ENCODE measurements around the gene ZNF618.
"Not testable (repeated sequence)": the region's sequence is repeated elsewhere in the genome, so short reads cannot be mapped to it uniquely, and the experiment has no call there.

Gene ZNF618

DNA sequence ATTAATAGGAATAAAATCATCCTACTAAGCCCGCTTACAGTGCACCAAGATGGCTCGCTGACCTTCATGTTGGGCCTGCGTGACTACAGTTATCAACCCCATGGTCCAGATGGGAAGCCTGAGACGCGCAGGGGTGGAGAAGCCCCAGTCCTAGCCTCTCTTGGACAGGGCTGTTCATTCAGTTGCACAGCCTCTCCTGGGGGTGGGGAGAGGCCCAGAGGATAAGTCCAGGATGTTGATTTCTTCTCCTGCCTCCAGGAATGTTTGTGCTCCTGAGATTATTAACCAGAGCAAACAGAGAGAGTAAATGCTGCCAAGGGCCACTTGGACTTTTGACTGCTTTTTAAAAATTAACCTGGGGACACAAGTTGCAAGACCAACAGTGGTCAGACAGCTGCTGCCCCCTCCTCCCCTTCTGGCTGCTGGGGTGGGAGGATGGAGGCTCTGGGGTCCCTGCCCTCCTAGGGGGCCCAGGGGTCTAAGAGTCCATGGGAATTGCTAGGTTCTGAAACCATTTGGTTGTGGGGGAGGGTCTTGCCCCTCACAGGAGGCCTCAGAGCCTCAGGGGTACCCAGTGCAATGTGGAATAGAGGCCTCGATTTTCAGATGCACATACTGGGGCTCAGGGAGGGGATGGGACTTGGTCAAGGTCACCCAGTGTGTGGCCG lies 204.8 kb downstream of the ZNF618 start:
- H3K9me3 Mint-ChIP-seq = no peaks in the 10 kb centered on the region
- H3K4me3 Mint-ChIP-seq = no peak overlapping the region
- H3K36me3 Mint-ChIP-seq (ENCODE audit: low read depth) = no peaks in the 10 kb centered on the region
- intact Hi-C loops (cut with micrococcal nuclease) = no loop called here
- no peak overlapping the region for H3K27ac Mint-ChIP-seq
- H3K27me3 Mint-ChIP-seq = peaks cover 5% of the 10 kb centered on the region
- no peaks in the 10 kb centered on the region for H3K4me1 Mint-ChIP-seq (ENCODE audit: low read depth)

DNA sequence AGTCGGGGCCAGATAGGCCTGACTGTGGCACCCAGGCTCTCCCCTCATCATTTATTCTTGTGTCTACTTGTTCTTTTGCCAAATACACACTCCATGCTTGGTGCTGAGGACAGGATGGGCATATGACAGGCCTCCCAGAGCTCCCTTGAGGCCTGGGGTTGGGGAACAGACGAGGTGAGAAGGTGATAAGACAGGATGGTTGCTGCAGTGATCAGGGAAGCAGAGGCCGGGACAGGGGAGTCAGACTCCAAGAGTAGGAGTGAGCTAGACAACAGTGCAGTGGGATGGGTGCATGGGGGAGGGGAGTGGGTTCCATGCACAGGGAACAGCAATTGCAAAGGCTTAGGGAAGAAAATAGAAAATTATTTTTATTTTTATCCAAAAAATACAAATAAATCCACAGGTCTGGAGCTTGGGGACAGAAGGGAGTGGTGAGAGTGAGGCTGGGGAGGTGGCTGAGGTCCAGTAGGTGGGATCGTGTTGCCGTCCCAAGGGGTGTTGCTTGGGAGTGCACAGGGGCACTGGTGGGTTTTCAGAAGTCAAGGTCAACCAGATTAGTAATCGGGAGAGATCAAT lies 205.4 kb downstream of the ZNF618 start:
- Mint-ChIP-seq H3K4me3 (no peak overlapping the region), H3K27ac (no peak overlapping the region)
- intact Hi-C loops (cut with micrococcal nuclease) = loop anchor here (1.0 kb wide), 1 partner anchor 210 kb away; no protein-coding TSS in a partner anchor

DNA sequence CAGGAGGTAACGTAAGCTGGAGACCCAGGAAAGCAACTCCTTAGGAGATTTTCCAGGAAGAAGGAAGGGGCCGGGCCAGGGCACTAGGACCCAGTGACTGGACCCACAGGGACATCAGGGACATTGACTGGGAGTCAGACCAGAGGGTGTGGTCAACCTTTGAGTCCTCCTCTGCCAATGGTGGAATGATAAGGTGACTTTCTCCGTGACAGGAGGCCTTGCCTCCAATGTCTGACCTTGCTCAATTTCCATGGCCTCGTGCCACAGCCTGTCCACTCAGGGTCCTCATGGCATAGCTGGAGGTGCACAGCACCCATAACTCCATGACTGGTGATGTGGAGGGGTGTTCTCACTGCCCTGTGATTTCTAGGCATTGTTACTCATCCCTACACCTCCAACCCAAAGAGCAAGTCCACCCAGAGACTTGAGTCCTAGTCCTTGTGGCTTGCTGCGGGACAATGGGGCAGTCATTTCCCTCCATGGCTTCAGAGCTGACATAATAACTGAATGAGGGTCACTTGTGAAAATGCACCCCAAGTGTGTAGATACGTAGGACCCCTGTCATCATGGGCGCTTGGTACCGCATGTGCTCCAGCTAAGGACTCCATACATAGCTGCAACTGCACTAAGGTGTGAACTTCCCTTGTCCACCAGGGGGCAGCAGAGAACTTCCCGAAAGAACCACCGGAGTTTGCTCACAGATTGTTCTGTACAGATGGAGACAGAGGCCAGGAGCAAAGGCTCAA lies 206.1 kb downstream of the ZNF618 start:
- no peaks in the 10 kb centered on the region for H3K36me3 Mint-ChIP-seq (ENCODE audit: low read depth)
- peaks cover 2% of the 10 kb centered on the region for H3K27me3 Mint-ChIP-seq
- H3K4me3 Mint-ChIP-seq = no peak overlapping the region
- no peaks in the 10 kb centered on the region for H3K4me1 Mint-ChIP-seq (ENCODE audit: low read depth)
- intact Hi-C loops (cut with micrococcal nuclease) = loop anchor here (1.0 kb wide), 1 partner anchor 209 kb away; no protein-coding TSS in a partner anchor
- no peak overlapping the region for H3K27ac Mint-ChIP-seq
- no peaks in the 10 kb centered on the region for H3K9me3 Mint-ChIP-seq

More for the DNA sequence above, 205.4 kb downstream of the ZNF618 start:
- no peaks in the 10 kb centered on the region for H3K4me1 Mint-ChIP-seq (ENCODE audit: low read depth)
- H3K27me3 Mint-ChIP-seq = peaks cover 4% of the 10 kb centered on the region
- H3K9me3 Mint-ChIP-seq = no peaks in the 10 kb centered on the region
- H3K36me3 Mint-ChIP-seq (ENCODE audit: low read depth) = no peaks in the 10 kb centered on the region

DNA sequence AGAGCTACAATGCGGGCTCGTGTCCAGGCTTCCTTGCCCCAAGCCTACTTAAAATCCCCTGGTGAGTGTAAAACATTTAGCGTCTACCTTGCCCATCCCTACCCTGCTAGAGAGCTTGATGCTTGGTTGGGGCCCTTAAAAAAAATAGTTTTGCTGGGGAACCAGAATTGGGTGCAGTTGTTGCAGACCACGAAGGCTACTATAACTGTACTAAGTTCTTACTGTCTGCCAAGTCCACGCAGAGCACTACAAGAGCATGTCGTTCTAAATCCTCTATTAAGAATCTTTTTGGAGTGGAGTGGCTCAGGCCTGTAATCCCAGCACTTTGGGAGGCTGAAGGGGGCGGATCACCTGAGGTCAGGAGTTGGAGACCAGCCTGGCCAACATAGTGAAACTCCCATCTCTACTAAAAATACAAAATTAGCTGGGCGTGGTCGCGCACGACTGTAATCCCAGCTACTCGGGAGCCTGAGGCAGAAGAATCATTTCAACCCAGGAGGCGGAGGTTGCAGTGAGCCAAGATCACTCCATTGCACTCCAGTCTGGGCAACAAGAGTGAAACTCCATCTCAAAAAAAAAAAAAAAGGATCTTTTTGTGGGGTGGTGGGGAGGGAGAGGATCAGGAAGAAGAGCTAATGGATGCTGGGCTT lies 206.8 kb downstream of the ZNF618 start:
- H3K27me3 Mint-ChIP-seq; H3K27ac Mint-ChIP-seq; H3K4me1 Mint-ChIP-seq (ENCODE audit: low read depth); H3K36me3 Mint-ChIP-seq (ENCODE audit: low read depth); H3K4me3 Mint-ChIP-seq; H3K9me3 Mint-ChIP-seq: not testable (repeated sequence)
- intact Hi-C loops (cut with micrococcal nuclease) = loop anchor here (1.0 kb wide), 1 partner anchor 208 kb away; no protein-coding TSS in a partner anchor

DNA sequence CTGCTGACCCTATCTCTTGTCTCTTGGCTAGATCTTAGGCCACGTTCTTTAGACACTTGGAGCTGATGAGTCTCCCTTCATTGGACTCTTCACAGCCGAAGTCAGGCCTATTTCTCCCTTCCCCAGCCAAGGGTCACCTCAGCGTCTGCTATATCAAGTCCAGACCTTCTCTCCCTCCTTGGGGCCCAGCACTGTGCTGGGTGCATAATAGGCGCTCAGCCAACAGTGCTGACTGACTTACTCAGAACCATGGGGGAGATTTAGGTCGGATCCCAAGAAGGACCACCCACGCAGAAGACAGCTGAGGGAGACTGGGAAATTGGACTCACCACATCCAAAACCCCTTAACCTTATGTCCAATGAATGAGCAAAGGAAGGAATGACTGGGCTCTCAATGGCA lies 207.6 kb downstream of the ZNF618 start:
- H3K4me3 Mint-ChIP-seq = no peak overlapping the region
- H3K36me3 Mint-ChIP-seq (ENCODE audit: low read depth) = no peaks in the 10 kb centered on the region
- intact Hi-C loops (cut with micrococcal nuclease) = no loop called here
- no peaks in the 10 kb centered on the region for H3K27me3 Mint-ChIP-seq
- H3K9me3 Mint-ChIP-seq = no peaks in the 10 kb centered on the region
- no peak overlapping the region for H3K27ac Mint-ChIP-seq
- no peaks in the 10 kb centered on the region for H3K4me1 Mint-ChIP-seq (ENCODE audit: low read depth)

DNA sequence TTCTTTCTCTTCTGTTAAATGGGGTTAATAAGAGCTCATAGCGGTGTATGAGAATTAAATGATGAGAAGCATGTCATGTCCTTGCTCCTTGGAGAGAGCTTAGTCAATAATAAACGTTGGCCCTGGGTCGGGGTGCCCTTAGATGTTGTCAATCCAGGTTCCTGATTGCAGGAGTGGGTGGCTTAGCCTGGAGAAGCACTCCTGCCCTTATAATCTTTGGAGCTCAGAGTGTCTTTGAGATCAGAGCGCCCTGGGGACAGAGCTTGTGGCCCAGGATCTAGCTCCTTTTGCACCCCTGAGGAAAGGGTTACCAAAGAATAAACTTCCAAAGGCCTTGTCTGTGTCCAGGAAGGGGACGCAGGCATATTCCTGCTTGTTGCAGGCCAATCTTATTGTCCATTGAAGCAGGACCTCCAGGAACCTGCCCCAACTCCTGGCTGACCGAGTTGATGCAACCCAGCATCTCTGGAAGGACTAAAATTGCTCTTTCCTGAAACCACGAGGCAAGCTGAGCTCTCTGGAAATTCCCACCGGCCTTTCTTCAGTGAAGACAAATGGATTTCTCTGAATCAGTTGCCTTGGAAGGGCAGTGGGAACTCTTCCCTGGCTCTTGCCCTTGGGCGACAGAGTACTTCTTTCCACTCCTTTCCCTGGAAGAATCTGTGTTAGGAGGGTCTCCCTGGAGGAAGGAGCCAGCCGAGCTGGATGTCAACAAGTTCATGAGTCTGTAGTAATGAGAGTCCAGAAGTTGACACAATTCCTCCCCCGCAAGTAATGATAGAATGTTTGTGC lies 208.4 kb downstream of the ZNF618 start:
- Mint-ChIP-seq H3K27ac (no peak overlapping the region), H3K27me3 (no peaks in the 10 kb centered on the region), H3K9me3 (no peaks in the 10 kb centered on the region), H3K4me3 (no peak overlapping the region), H3K4me1 (ENCODE audit: low read depth) (no peaks in the 10 kb centered on the region), H3K36me3 (ENCODE audit: low read depth) (no peaks in the 10 kb centered on the region)
- intact Hi-C loops (cut with micrococcal nuclease) = no loop called here

DNA sequence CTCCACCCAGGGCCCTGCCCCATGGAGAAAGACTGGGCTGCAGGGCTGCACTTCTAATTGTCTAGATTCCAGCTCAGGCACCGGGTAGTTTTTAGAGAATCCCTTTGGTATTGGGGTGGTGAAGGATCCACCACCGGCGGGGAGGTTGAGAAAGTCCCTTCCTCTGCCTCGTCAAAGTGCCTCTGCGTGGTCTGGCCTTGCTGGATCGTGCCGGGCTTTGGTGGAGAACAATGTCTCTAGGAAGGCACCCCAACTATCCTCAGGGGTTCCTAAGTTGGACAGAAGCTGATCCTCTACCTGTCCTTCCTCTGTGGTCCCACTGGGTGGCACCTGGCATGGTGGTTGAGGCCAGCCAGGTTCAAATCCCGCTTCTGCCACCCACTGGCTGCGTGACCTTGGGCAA lies 209.3 kb downstream of the ZNF618 start:
- H3K4me1 Mint-ChIP-seq (ENCODE audit: low read depth) = no peaks in the 10 kb centered on the region
- intact Hi-C loops (cut with micrococcal nuclease) = no loop called here
- H3K9me3 Mint-ChIP-seq = no peaks in the 10 kb centered on the region
- H3K4me3 Mint-ChIP-seq = no peak overlapping the region
- no peak overlapping the region for H3K27ac Mint-ChIP-seq
- H3K36me3 Mint-ChIP-seq (ENCODE audit: low read depth) = no peaks in the 10 kb centered on the region
- H3K27me3 Mint-ChIP-seq = no peaks in the 10 kb centered on the region

DNA sequence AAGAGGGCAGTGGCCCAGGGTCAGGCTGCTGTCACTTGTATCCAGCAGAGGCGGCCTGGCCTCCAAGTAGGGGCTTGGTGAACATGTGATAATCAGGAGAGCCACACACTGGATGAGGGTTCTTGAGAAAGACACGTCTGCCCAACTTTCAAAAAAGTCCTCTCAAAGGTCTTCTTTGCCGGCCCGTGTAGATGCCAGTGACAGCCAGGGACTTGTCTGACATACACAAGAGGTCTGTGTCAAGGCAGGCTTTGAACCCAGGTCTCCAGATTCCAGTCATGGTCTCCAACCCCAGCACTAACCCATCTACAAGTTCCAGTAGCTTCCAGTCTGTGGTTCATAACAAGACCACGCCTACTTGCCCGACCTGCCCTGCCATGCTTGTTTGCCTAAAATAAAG lies 209.9 kb downstream of the ZNF618 start:
- H3K36me3 Mint-ChIP-seq (ENCODE audit: low read depth) = no peaks in the 10 kb centered on the region
- intact Hi-C loops (cut with micrococcal nuclease) = no loop called here
- H3K4me3 Mint-ChIP-seq = no peak overlapping the region
- no peaks in the 10 kb centered on the region for H3K27me3 Mint-ChIP-seq
- H3K27ac Mint-ChIP-seq = no peak overlapping the region
- H3K4me1 Mint-ChIP-seq (ENCODE audit: low read depth) = no peaks in the 10 kb centered on the region
- H3K9me3 Mint-ChIP-seq = no peaks in the 10 kb centered on the region

DNA sequence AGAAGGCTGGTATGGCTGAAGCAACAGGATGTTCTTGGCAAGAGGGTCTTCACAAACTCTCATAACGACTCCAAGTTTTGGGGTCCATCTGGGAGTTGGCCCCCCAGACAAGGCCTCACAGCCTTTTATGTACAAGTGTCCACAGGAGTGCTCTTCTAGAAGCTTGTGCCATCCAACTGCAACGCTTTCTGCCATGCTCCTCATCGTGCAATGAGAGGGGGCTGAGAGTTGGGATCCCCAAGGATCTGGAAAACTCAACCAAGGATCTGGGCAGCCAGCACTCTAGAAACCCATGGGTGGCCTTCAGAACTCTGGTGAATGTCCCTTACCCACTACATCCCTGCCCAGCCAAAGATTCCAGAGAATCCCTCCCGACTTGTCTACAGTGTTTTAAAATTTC lies 210.5 kb downstream of the ZNF618 start:
- no peaks in the 10 kb centered on the region for H3K9me3 Mint-ChIP-seq
- H3K36me3 Mint-ChIP-seq (ENCODE audit: low read depth) = no peaks in the 10 kb centered on the region
- no peaks in the 10 kb centered on the region for H3K27me3 Mint-ChIP-seq
- H3K27ac Mint-ChIP-seq = no peak overlapping the region
- intact Hi-C loops (cut with micrococcal nuclease) = no loop called here
- H3K4me3 Mint-ChIP-seq = no peak overlapping the region
- no peaks in the 10 kb centered on the region for H3K4me1 Mint-ChIP-seq (ENCODE audit: low read depth)

DNA sequence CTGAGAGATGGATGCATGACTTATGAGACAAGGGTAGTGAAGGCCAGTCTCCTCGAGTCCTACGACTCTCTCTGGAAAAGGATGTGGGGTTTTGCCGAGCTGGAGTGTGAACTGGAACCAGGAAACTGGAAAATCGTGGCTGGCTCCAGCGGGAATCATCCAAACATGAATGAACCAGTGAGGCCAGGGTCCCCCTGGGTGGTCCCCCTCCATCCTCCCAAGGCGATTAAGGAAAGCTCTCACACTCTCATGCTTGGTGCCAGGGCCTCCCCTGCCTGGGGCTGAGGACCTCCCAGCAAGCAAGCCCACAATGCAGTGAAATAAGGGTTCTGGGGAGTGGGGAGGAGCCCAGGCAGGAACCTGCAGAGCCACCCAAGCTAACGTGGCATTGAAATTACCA lies 211.6 kb downstream of the ZNF618 start:
- no peaks in the 10 kb centered on the region for H3K9me3 Mint-ChIP-seq
- H3K4me1 Mint-ChIP-seq (ENCODE audit: low read depth) = no peaks in the 10 kb centered on the region
- H3K27ac Mint-ChIP-seq = no peak overlapping the region
- H3K36me3 Mint-ChIP-seq (ENCODE audit: low read depth) = no peaks in the 10 kb centered on the region
- intact Hi-C loops (cut with micrococcal nuclease) = no loop called here
- no peaks in the 10 kb centered on the region for H3K27me3 Mint-ChIP-seq
- no peak overlapping the region for H3K4me3 Mint-ChIP-seq

DNA sequence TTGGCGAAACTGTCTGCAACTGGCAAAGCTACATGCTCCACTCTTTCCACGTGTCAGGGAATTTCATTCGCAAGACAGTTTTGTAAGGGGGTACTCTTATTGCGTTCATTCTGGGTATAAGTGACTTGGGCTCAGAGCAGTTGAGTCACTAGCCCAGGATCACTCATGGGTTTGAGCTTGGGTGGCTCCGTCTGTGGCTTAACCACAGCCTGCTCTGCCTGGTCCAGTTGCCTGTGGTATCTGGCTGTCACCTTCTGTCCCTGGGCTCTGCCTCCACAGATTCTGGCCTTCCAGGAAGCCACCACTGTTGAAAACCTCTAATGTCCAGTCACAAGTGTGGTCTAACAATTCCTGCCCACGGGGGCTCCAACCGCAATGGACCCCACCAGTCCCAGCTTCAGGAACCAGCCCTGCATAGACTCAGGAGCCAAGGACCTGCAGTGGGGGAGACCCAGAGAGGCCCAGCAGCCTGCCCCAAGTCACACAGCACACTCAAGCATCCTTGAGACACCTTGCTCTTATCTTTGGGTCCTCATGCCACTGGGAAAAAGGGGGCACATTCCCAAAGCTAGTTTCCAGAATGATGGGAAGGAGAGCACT lies 212.6 kb downstream of the ZNF618 start:
- intact Hi-C loops (cut with micrococcal nuclease) = no loop called here

DNA sequence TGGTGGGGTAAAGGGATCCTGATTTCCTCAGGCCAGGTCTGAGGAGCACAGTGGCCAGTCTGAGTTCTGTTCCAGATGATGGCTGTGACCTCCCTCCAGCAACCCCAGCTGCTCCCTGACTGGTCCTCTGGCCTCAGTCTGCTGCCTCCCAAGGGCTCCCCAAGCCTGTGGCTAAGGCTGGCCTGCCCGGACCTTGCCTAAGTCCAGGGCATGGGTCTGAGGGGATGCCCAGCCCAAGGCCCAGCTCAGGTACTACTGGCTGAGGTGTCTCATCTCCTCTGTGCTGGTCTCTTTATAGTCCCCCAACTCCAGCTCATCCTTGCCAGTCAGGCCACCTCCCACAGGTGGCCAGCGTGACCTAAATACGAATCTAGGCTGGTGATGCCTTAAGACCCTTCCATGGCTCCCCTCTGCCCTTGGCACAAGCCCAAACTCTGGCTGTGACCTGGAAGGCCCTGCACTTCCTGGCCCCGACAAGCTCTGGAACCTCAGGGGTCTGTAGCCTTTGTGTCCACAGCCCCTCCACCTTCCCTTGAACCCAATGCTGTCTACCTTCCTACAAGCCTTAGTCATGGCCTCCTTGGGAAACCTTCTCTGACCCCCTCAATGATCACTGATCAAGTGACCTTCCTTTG lies 213.2 kb downstream of the ZNF618 start:
- Mint-ChIP-seq H3K27ac (no peak overlapping the region), H3K4me1 (ENCODE audit: low read depth) (no peaks in the 10 kb centered on the region), H3K36me3 (ENCODE audit: low read depth) (no peaks in the 10 kb centered on the region), H3K4me3 (no peak overlapping the region), H3K9me3 (no peaks in the 10 kb centered on the region), H3K27me3 (no peaks in the 10 kb centered on the region)
- intact Hi-C loops (cut with micrococcal nuclease) = no loop called here

More for the DNA sequence above, 212.6 kb downstream of the ZNF618 start:
- Mint-ChIP-seq H3K4me1 (ENCODE audit: low read depth) (no peaks in the 10 kb centered on the region), H3K9me3 (no peaks in the 10 kb centered on the region), H3K36me3 (ENCODE audit: low read depth) (no peaks in the 10 kb centered on the region), H3K27ac (no peak overlapping the region), H3K4me3 (no peak overlapping the region), H3K27me3 (no peaks in the 10 kb centered on the region)

DNA sequence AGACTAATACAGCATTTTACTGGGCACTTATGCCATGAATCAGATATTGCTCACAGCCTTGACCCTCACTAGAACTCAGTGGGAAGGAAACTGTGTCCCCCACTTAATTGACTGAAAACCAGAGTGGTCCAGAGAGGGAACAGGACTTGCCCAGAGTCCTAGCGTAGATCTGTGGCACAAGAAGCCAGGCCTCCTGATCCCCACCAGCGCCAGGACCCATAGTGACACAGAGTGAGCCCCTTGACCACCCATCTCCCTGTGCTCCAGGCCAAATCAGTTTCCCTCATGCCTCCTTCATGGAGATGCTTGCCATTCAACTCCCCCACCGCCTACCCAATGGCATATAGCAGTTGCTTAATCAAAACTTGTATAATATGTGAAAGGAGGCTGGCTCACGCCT lies 214.7 kb downstream of the ZNF618 start:
- H3K27me3 Mint-ChIP-seq = peaks cover under 1% of the 10 kb centered on the region
- no peak overlapping the region for H3K4me3 Mint-ChIP-seq
- no peak overlapping the region for H3K27ac Mint-ChIP-seq
- no peaks in the 10 kb centered on the region for H3K9me3 Mint-ChIP-seq
- intact Hi-C loops (cut with micrococcal nuclease) = no loop called here
- no peaks in the 10 kb centered on the region for H3K36me3 Mint-ChIP-seq (ENCODE audit: low read depth)
- no peaks in the 10 kb centered on the region for H3K4me1 Mint-ChIP-seq (ENCODE audit: low read depth)

Measured in dendritic cell treated with granulocyte-macrophage colony-stimulating factor and Interleukin-4, amounts not matched to agents 40 ng/mL and 50 ng/mL, for 4 days (primary cell).